Osteoblast (primary cell): ENCODE measurements around the gene HAS3. TPM values are rescaled to one million over a fixed set of nuclear protein-coding genes. Genes with fewer than 3 reads are reported as not detected.
"Not testable (repeated sequence)": the region's sequence is repeated elsewhere in the genome, so short reads cannot be mapped to it uniquely, and the experiment has no call there.

Experiments
- DNase-seq: peaks from one replicate; pipeline ENCODE4 v3.0.0; 2011; ENCODE audit warnings: low spot score, mixed read lengths; ENCODE audit not compliant: insufficient read length; ENCODE audit errors: missing footprints
- H2AFZ ChIP-seq: 2 replicates; pipeline ENCODE4 v1.6.0; 2011; ENCODE audit warnings: mild to moderate bottlenecking, low read length
- H3K27ac ChIP-seq: 2 replicates; pipeline ENCODE4 v1.5.1; 2011; ENCODE audit warnings: mild to moderate bottlenecking, low read depth, low read length, moderate library complexity
- H3K27me3 ChIP-seq: 2 replicates; pipeline ENCODE4 v1.6.0; 2012; ENCODE audit warnings: mild to moderate bottlenecking, control low read depth, inconsistent platforms, low read length, moderate library complexity; ENCODE audit not compliant: insufficient read depth
- H3K36me3 ChIP-seq: 2 replicates; pipeline ENCODE4 v1.5.1; 2011; ENCODE audit warnings: mild to moderate bottlenecking, low read length, control low read depth, moderate library complexity; ENCODE audit not compliant: insufficient read depth
- H3K4me1 ChIP-seq: 2 replicates; pipeline ENCODE4 v1.5.1; 2011; ENCODE audit warnings: mild to moderate bottlenecking, low read length, control low read depth, moderate library complexity; ENCODE audit not compliant: insufficient read depth
- H3K4me2 ChIP-seq: 2 replicates; pipeline ENCODE4 v1.6.0; 2011; ENCODE audit warnings: mild to moderate bottlenecking, low read length; ENCODE audit not compliant: insufficient read depth
- H3K4me3 ChIP-seq: fragments of 200-600 bp; sonication (generic); 3 replicates; pipeline ENCODE4 v1.5.1; 2012; ENCODE audit warnings: mild to moderate bottlenecking, low read length, inconsistent platforms; ENCODE audit not compliant: insufficient read depth
- H3K79me2 ChIP-seq: 2 replicates; pipeline ENCODE4 v1.6.0; 2012; ENCODE audit warnings: mild to moderate bottlenecking, low read length, control low read depth, inconsistent platforms; ENCODE audit not compliant: insufficient read depth
- H3K9me3 ChIP-seq: 2 replicates; pipeline ENCODE4 v1.5.1; 2011; ENCODE audit warnings: low read depth, low read length, control low read depth
- H4K20me1 ChIP-seq: 2 replicates; pipeline ENCODE4 v1.6.0; 2012; ENCODE audit warnings: mild to moderate bottlenecking, low read length, control low read depth; ENCODE audit not compliant: insufficient read depth
- total RNA-seq: library from RNA; depleted of rRNA; stranded (reverse); fragments of >200 nt; gene quantifications from 2 replicates; pipeline ENCODE4 v1.2.3, GENCODE V29; 2012
- TF ChIP-seq, protein P1 (sequence below): IDR thresholded peaks from 2 replicates; pipeline ENCODE4 v1.5.1; 2011; ENCODE audit warnings: mild to moderate bottlenecking, low read depth, low read length, moderate library complexity; ENCODE audit errors: extremely low read depth

The HAS3 gene
- total RNA-seq, 1 donor: 1.4 TPM

DNA sequence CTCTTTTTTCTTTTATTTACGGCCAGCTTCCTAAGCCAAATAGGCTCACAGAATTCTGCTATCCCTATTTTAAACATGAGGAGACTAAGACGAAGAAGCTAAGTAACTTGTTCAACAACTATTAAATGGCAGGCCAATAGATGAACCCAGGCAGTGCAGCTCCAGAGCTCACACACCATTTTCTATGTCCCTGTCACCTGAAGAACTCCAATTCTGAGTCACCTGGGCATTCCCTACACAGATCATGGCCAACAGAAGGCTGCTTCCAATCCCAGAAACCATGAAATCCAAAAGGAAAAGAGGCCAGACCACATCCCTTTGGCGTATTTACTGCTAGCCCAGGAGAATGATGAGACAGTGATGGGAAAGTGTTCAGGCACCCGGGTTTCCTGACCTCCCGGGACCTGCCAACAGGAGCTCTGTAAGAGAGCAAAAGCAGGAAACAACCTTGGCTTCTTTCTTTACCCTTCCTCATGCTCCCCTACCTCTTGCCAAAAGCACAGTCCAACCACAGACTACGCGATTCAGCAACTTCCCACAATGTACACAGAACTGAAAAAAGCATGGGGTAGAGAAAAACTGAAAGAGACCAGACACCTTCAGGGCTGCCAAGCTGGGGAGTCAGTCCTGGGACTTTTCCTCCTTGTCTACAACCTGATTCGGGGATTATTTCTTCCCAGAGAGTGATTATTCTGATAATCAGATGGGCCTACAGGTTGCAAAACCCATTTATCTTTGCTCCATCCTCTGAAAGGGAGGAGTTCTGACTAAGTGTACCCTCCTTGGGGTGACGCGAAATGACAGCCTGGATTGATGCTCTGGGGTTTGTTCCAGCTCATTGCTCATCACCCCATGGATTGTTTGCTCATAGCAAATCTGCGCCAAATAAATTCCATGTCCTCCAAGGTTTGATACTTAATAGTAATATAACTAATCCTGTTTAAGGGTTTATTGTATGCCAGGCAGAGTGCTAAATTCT is 47.8 kb upstream of the HAS3 start:
- no peaks in the 10 kb centered on the region for H3K9me3 ChIP-seq
- TF ChIP-seq, protein P1, sequence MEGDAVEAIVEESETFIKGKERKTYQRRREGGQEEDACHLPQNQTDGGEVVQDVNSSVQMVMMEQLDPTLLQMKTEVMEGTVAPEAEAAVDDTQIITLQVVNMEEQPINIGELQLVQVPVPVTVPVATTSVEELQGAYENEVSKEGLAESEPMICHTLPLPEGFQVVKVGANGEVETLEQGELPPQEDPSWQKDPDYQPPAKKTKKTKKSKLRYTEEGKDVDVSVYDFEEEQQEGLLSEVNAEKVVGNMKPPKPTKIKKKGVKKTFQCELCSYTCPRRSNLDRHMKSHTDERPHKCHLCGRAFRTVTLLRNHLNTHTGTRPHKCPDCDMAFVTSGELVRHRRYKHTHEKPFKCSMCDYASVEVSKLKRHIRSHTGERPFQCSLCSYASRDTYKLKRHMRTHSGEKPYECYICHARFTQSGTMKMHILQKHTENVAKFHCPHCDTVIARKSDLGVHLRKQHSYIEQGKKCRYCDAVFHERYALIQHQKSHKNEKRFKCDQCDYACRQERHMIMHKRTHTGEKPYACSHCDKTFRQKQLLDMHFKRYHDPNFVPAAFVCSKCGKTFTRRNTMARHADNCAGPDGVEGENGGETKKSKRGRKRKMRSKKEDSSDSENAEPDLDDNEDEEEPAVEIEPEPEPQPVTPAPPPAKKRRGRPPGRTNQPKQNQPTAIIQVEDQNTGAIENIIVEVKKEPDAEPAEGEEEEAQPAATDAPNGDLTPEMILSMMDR: no peak
- no peaks in the 10 kb centered on the region for H4K20me1 ChIP-seq
- no peak overlapping the region for H3K4me3 ChIP-seq
- peak overlapping the region; percentile 61 for H3K4me2 ChIP-seq
- H3K79me2 ChIP-seq: no peaks in the 10 kb centered on the region
- H3K4me1 ChIP-seq: peaks cover 16% of the 10 kb centered on the region
- H3K27ac ChIP-seq: peak overlapping the region; percentile 91
- H3K36me3 ChIP-seq: no peaks in the 10 kb centered on the region
- peak; percentile 91 for DNase-seq
- H3K27me3 ChIP-seq: no peaks in the 10 kb centered on the region
- peak overlapping the region; percentile 58 for H2AFZ ChIP-seq

DNA sequence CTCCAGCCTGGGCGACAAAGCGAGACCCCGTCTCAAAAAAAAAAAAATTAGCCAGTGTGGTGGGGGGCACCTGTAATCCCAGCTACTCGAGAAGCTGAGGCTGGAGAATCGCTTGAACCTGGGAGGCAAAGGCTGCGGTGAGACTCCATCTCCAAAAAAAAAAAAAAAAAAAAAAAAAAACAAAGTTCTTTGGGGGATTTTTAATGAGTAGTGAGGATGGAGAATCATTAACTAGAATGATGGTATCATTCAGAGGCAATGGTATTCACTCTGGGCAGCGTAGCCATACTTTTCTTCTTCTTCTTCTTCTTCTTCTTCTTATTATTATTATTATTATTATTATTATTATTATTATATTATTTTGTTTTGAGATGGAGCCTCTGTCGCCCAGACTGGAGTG is 42.0 kb upstream of the HAS3 start:
- H3K4me2 ChIP-seq, H3K27me3 ChIP-seq, H3K9me3 ChIP-seq, H3K79me2 ChIP-seq, DNase-seq, H3K36me3 ChIP-seq, H2AFZ ChIP-seq, H4K20me1 ChIP-seq, H3K27ac ChIP-seq, H3K4me3 ChIP-seq: not testable (repeated sequence)
- peaks cover 14% of the 10 kb centered on the region for H3K4me1 ChIP-seq

DNA sequence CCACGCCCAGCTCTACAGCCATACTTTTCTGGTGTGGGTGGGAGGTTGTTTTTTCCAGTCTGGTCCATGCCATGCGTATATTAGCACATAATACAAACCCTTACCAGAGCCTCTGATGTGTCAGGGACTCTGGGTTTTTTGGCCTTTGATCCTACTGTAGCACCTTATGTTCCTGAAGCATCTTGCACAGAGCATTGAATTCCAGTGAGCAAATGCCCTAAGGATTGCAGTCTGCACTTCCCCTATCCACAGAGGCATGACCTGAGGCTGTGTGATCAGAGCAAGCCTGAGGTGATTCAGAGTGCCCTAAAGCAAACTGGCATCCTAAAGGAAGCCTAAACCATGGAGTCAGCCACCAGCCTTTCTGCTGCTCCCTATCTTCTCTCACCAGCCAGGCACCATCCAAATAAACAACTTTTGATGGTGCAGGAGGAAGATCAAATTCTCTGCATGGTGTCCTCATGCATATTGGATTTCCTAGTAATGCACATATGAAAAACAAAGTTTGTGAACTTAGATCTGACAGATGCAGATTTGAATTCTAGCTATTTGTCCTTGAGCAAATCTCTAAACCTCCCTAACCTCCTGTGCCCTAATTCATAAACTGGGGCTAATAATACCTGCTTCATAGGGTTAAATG is 41.2 kb upstream of the HAS3 start:
- Histone ChIP-seq H3K4me2 (no peak overlapping the region), H3K4me3 (no peak overlapping the region), H3K27me3 (no peaks in the 10 kb centered on the region), H3K79me2 (no peaks in the 10 kb centered on the region), H3K4me1 (peaks cover 13% of the 10 kb centered on the region), H3K27ac (peak overlapping the region; percentile 10), H3K9me3 (no peaks in the 10 kb centered on the region), H4K20me1 (no peaks in the 10 kb centered on the region), H2AFZ (no peak overlapping the region), H3K36me3 (no peaks in the 10 kb centered on the region)
- TF ChIP-seq, protein P1: no peak
- DNase-seq: no peak

GRCh38 chr16:69064764-69065313 is 40.6 kb upstream of the HAS3 start:
- H3K27me3 ChIP-seq: no peaks in the 10 kb centered on the region
- H2AFZ ChIP-seq: peak overlapping the region; percentile 15
- H3K4me3 ChIP-seq: no peak overlapping the region
- H3K9me3 ChIP-seq: no peaks in the 10 kb centered on the region
- TF ChIP-seq, protein P1: no peak
- no peak for DNase-seq
- no peaks in the 10 kb centered on the region for H3K79me2 ChIP-seq
- no peaks in the 10 kb centered on the region for H3K36me3 ChIP-seq
- H4K20me1 ChIP-seq: no peaks in the 10 kb centered on the region
- H3K4me1 ChIP-seq: peaks cover 13% of the 10 kb centered on the region
- H3K27ac ChIP-seq: no peak overlapping the region
- H3K4me2 ChIP-seq: no peak overlapping the region
